Measurements from ENCODE around the gene ARHGEF19. TPM values are rescaled to one million over a fixed set of nuclear protein-coding genes. Genes with fewer than 3 reads are reported as not detected.

ARHGEF19 gene
- total and polyA plus RNA-seq, 2 of the 13 experiments (the other 11 are each of a cell fraction or from before 2014, with no cell fraction given), result 1.7 to 1.8 TPM

- TF ChIP-seq, protein P1, sequence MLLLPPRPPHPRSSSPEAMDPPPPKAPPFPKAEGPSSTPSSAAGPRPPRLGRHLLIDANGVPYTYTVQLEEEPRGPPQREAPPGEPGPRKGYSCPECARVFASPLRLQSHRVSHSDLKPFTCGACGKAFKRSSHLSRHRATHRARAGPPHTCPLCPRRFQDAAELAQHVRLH (CRISPR knock-in tag; IDR thresholded peaks at IDR 0.05; ENCODE audit: borderline replicate concordance, low read depth), result peak; percentile 57; the same call in 1 of the 2 replicates
- TF ChIP-seq ZNF281 (CRISPR knock-in tag; IDR thresholded peaks at IDR 0.05; ENCODE audit: borderline replicate concordance), result peak; percentile 12; the same call in 1 of the 2 replicates
- no peak for TF ChIP-seq SIN3A (IDR thresholded peaks at IDR 0.05; ENCODE audit: borderline replicate concordance, low read depth, low read length)
- TF ChIP-seq, protein P2, sequence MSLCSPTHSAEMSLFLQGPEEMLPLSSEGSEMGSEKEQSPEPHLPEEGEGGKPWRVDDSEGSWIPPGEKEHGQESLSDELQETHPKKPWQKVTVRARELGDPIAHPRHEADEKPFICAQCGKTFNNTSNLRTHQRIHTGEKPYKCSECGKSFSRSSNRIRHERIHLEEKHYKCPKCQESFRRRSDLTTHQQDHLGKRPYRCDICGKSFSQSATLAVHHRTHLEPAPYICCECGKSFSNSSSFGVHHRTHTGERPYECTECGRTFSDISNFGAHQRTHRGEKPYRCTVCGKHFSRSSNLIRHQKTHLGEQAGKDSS (CRISPR knock-in tag; IDR thresholded peaks at IDR 0.05; ENCODE audit: borderline replicate concordance, low read depth), result peak; percentile 89
- TF ChIP-seq GTF2F1 (IDR thresholded peaks at IDR 0.05; ENCODE audit: low read length), result no peak
- TF ChIP-seq ZNF264 (CRISPR knock-in tag; IDR thresholded peaks at IDR 0.05), result no peak
- no peak for TF ChIP-seq ZNF644 (CRISPR knock-in tag; IDR thresholded peaks at IDR 0.05; ENCODE audit: low read depth)
- peak; percentile 6; the same call in 1 of the 2 replicates for TF ChIP-seq ZNF766 (CRISPR knock-in tag; IDR thresholded peaks at IDR 0.05; ENCODE audit: borderline replicate concordance)
- no peak for TF ChIP-seq ZNF558 (CRISPR knock-in tag; IDR thresholded peaks at IDR 0.05; ENCODE audit: borderline replicate concordance)
- 0 out of 2 replicates have a peak, but pooled peaks have one; percentile 58 for TF ChIP-seq ZNF891 (CRISPR knock-in tag; IDR thresholded peaks at IDR 0.05)
- TF ChIP-seq PBX3 (CRISPR knock-in tag; IDR thresholded peaks at IDR 0.05; ENCODE audit: borderline replicate concordance), result no peak
- TF ChIP-seq TAF15 (IDR thresholded peaks at IDR 0.05; ENCODE audit: low read depth, low read length, poor library complexity, severe bottlenecking), result no peak
- TF ChIP-seq, protein P3, sequence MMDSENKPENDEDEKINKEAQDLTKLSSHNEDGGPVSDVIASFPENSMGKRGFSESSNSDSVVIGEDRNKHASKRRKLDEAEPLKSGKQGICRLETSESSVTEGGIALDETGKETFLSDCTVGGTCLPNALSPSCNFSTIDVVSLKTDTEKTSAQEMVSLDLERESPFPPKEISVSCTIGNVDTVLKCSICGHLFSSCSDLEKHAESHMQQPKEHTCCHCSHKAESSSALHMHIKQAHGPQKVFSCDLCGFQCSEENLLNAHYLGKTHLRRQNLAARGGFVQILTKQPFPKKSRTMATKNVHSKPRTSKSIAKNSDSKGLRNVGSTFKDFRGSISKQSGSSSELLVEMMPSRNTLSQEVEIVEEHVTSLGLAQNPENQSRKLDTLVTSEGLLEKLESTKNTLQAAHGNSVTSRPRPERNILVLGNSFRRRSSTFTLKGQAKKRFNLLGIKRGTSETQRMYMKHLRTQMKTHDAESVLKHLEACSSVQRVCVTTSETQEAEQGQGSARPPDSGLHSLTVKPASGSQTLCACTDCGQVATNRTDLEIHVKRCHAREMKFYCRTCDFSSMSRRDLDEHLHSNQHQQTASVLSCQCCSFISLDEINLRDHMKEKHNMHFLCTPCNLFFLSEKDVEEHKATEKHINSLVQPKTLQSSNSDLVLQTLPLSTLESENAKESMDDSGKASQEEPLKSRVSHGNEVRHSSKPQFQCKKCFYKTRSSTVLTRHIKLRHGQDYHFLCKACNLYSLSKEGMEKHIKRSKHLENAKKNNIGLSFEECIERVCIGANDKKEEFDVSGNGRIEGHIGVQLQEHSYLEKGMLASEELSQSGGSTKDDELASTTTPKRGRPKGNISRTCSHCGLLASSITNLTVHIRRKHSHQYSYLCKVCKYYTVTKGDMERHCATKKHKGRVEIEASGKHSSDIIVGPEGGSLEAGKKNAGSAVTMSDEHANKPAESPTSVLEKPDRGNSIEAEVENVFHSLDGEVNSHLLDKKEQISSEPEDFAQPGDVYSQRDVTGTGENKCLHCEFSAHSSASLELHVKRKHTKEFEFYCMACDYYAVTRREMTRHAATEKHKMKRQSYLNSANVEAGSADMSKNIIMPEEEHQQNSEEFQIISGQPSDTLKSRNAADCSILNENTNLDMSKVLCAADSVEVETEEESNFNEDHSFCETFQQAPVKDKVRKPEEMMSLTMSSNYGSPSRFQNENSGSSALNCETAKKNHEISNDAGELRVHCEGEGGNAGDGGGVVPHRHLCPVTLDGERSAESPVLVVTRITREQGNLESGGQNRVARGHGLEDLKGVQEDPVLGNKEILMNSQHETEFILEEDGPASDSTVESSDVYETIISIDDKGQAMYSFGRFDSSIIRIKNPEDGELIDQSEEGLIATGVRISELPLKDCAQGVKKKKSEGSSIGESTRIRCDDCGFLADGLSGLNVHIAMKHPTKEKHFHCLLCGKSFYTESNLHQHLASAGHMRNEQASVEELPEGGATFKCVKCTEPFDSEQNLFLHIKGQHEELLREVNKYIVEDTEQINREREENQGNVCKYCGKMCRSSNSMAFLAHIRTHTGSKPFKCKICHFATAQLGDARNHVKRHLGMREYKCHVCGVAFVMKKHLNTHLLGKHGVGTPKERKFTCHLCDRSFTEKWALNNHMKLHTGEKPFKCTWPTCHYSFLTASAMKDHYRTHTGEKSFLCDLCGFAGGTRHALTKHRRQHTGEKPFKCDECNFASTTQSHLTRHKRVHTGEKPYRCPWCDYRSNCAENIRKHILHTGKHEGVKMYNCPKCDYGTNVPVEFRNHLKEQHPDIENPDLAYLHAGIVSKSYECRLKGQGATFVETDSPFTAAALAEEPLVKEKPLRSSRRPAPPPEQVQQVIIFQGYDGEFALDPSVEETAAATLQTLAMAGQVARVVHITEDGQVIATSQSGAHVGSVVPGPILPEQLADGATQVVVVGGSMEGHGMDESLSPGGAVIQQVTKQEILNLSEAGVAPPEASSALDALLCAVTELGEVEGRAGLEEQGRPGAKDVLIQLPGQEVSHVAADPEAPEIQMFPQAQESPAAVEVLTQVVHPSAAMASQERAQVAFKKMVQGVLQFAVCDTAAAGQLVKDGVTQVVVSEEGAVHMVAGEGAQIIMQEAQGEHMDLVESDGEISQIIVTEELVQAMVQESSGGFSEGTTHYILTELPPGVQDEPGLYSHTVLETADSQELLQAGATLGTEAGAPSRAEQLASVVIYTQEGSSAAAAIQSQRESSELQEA (CRISPR knock-in tag; IDR thresholded peaks at IDR 0.05; ENCODE audit: not compliant biosample characterization), result no peak
- peak; percentile 88 for TF ChIP-seq ZBTB21 (CRISPR knock-in tag; IDR thresholded peaks at IDR 0.05)
Observed at GRCh38 chr1:16178596-16179497, 33.6 kb downstream of the ARHGEF19 start (continued).

All from HepG2 (cell line).